Transverse colon (tissue), 4 donors: ENCODE data around the gene KCNK7. TPM values are rescaled to one million over a fixed set of nuclear protein-coding genes. Genes with fewer than 3 reads are reported as not detected.
"Not testable (repeated sequence)": the region's sequence is repeated elsewhere in the genome, so short reads cannot be mapped to it uniquely, and the experiment has no call there.

Experiments
- DNase-seq: peaks from one replicate; pipeline ENCODE4 v3.0.0-alpha.2; 2019
- H3K27ac ChIP-seq, 4 donors: fragments of 200-600 bp; sonication (generic); 2 replicates each; pipeline ENCODE4 v1.5.1; 2016 to 2018; ENCODE audit warnings: inconsistent platforms in 4 of 4
- H3K27me3 ChIP-seq: fragments of 200-600 bp; sonication (generic); 2 replicates; pipeline ENCODE4 v1.5.1; 2017; ENCODE audit warnings: inconsistent platforms
- H3K36me3 ChIP-seq, 4 donors: fragments of 200-600 bp; sonication (generic); 2 replicates each; pipeline ENCODE4 v1.5.1; 2017 to 2019; ENCODE audit warnings: inconsistent platforms in 4 of 4
- H3K4me1 ChIP-seq, 4 donors: fragments of 200-600 bp; sonication (generic); 2 replicates each; pipeline ENCODE4 v1.5.1; 2017 to 2020; ENCODE audit warnings: inconsistent platforms in 4 of 4
- H3K4me3 ChIP-seq, 4 donors: fragments of 200-600 bp; sonication (generic); 1 replicate in 1 of 4; 2 replicates in 3 of 4; pipeline versions ENCODE4 v1.5.1 to v1.6.1; 2017 to 2019; ENCODE audit warnings: inconsistent platforms in 4 of 4
- H3K9me3 ChIP-seq, 2 donors: fragments of 200-600 bp; sonication (generic); 2 replicates each; pipeline ENCODE4 v1.5.1; 2017 to 2019; ENCODE audit warnings: inconsistent platforms in 2 of 2
- EP300 ChIP-seq: sonication (generic); formaldehyde crosslinking; IDR thresholded peaks from one replicate; pipeline ENCODE4 v1.6.1; 2017; ENCODE audit warnings: antibody characterized with exemption, low read depth
- POLR2A ChIP-seq: fragments of 450-650 bp; IDR thresholded peaks from one replicate; pipeline ENCODE4 v1.6.1; 2016; ENCODE audit warnings: antibody characterized with exemption, mild to moderate bottlenecking, moderate library complexity
- POLR2AphosphoS5 ChIP-seq, 3 donors: sonication (generic); formaldehyde crosslinking; IDR thresholded peaks; one replicate each; pipeline ENCODE4 v1.6.1; 2016; ENCODE audit warnings: antibody characterized with exemption in 3 of 3
- WGBS, 2 donors: methylation state at CpG; one replicate each; pipeline ENCODE4 v1.1.5; 2018; ENCODE audit warnings: low coverage in 1 of 2; 5-methylcytosine and 5-hydroxymethylcytosine counted together
- in situ Hi-C, 4 donors: fragments of 200-750 bp; cut with MboI; loops; one replicate each; pipeline versions ENCODE4 v1.15.0 to v1.15.1; 2017; ENCODE audit warnings: low sequenced_read_pairs in 3 of 4, low pct_ligation_motif_present in 1 of 4, low pct_unique_long_range_greater_than_20kb in 1 of 4
- intact Hi-C: fragments of 100-400 bp; cut with DNase I; formaldehyde crosslinking; loops from one replicate; pipeline ENCODE4 v1.15.1; 2023; ENCODE audit warnings: low total_unique reads
- total RNA-seq, 4 donors: library from RNA; depleted of rRNA; stranded (reverse); fragments of >200 nt; gene quantifications; one replicate each; pipeline ENCODE4 v1.1.0, GENCODE V29; 2016
- TF ChIP-seq, protein P1 (sequence below), 5 experiments: fragments of 200-600 bp in 3 of 5; fragments of 450-650 bp in 2 of 5; sonication (generic) in 3 of 5; IDR thresholded peaks; 1 replicate in 2 of 5; 2 replicates in 3 of 5; pipeline ENCODE4 v1.5.1; 2016 to 2017; ENCODE audit warnings: antibody characterized with exemption in 5 of 5, inconsistent platforms in 3 of 5, mild to moderate bottlenecking in 2 of 5, moderate library complexity in 1 of 5

The KCNK7 gene
- total RNA-seq, 4 donors from 2014 or later = 0.27 to 1.6 TPM; not detected in 2

GRCh38 chr11:65569973-65570918, 25.4 kb downstream of the KCNK7 start, which contains the start of gene ZNRD2:
Gene ZNRD2, plus strand, starts transcription at chr11:65570477. Its CDS starts 15 bp downstream, at chr11:65570492.
- Histone ChIP-seq H3K27me3 (no peaks in the 10 kb centered on the region), H3K9me3 (no peaks in the 10 kb centered on the region), H3K4me3 (peak within 1 kb of the TSS; percentile 49 to 72 (median 58)), H3K27ac (peak within 1 kb of the TSS; percentile 96 to 98 (median 96)), H3K36me3 (no peaks in the 10 kb centered on the region), H3K4me1 (peaks cover 33 to 63% (median 49%) of the 10 kb centered on the region in 4 donors)
- in situ Hi-C loops (no loop called here), intact Hi-C loops (no loop called here)
- DNase-seq = peak; percentile 98
- TF ChIP-seq POLR2AphosphoS5 (IDR thresholded peaks at IDR 0.05) = peak; percentile 93 to 95 (median 94)
- TF ChIP-seq EP300 = peak; percentile 78
- peak; percentile 85 for TF ChIP-seq POLR2A
- TF ChIP-seq, protein P1, sequence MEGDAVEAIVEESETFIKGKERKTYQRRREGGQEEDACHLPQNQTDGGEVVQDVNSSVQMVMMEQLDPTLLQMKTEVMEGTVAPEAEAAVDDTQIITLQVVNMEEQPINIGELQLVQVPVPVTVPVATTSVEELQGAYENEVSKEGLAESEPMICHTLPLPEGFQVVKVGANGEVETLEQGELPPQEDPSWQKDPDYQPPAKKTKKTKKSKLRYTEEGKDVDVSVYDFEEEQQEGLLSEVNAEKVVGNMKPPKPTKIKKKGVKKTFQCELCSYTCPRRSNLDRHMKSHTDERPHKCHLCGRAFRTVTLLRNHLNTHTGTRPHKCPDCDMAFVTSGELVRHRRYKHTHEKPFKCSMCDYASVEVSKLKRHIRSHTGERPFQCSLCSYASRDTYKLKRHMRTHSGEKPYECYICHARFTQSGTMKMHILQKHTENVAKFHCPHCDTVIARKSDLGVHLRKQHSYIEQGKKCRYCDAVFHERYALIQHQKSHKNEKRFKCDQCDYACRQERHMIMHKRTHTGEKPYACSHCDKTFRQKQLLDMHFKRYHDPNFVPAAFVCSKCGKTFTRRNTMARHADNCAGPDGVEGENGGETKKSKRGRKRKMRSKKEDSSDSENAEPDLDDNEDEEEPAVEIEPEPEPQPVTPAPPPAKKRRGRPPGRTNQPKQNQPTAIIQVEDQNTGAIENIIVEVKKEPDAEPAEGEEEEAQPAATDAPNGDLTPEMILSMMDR (IDR thresholded peaks at IDR 0.05) = peak in 4 of 5 experiments; percentile 25 to 63 (median 38)
- WGBS, 2 donors = 0% methylated on average over 57 of the region's 89 CpGs; no CpG with 5 or more reads in 1 of the 2 donors

DNA sequence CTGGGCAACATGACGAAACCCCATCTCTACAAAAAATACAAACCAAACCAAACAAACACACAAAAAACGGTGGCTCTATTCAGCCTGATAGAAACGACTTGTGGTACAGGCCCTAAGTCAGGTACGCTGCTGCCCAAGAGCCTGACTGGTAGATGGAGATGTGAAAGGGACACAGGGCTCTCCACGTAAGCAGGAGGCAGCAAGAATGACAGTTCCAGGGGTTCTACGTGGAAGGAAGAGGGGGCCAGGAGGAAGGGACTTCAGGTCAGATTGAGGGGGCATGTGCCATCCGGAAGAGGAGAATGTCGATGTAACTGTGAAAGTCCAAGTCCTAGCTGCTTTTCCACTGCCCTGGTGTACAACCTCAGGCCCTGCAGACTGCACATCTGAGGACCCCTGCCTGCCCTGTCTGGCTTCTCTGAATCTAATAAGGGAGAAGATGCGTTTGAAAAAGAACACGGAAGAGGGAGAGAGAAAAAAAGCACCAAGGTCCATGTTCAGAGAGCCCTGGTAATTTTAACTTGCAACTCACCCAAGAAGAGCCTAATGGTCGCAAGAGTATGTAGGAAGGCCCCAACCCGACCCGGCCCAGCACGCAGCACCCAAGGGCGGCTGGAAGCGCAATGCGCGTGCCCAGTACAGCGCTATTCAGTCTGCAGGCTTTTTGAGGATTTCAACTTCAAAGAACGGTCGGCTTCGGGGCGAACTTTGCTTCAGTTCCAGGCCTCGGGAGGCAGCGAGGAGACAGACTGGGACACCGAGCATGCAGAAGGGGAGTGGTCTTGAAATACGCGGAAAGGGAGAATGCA, 26.2 kb downstream of the KCNK7 start:
- Histone ChIP-seq H3K4me3 (peak overlapping the region; percentile 37 to 72 (median 58)), H3K4me1 (peaks cover 29 to 55% (median 41%) of the 10 kb centered on the region in 4 donors), H3K9me3 (no peaks in the 10 kb centered on the region), H3K27me3 (no peaks in the 10 kb centered on the region), H3K36me3 (no peaks in the 10 kb centered on the region), H3K27ac (peak overlapping the region; percentile 96 to 98 (median 96))
- in situ Hi-C loops (no loop called here), intact Hi-C loops (no loop called here)
- no peak for TF ChIP-seq EP300
- TF ChIP-seq POLR2A = no peak
- TF ChIP-seq POLR2AphosphoS5 (IDR thresholded peaks at IDR 0.05) = no peak
- TF ChIP-seq, protein P1 (IDR thresholded peaks at IDR 0.05) = no peak
- WGBS, 2 donors = 3 to 20% methylated on average over 8 to 28 of the region's 28 CpGs
- DNase-seq = no peak

DNA sequence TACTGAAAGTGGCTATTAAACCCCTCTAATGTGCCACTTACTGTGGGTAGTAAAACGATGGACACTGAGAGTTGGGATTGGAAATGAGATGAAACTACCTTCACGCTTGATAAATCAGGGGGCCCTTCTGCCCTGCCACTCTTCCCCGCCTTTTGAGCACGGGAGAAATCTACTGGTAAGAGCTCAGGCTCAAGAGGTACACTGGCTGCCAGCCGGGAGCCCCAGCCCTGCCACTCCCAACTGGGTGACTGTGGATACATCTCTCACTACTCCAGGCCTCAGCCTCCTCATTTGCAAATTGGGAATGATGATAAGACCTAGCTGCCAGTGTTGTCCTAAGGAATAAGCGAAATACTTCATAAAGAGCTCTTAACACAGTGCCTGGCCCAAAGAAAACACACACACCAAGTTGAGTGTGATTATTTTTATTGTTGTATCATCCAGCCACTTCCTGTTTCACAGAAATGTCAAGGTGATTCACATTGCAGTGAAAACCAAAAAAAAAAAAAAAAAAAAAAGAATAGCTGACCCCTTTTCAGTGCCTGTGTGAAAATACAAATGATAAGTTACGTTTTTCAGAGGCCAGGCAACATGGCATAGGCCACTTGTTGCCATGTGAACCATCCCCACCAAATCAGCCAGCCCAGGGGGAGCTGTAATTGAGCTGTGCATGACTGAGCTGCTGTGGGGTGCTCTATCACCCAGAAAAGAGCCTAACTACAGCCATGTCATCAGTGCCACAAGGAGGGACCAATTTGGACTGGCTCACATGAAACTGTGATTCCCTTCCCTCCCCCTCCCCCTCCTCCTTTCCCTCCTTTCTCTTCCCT, 29.8 kb downstream of the KCNK7 start:
- Histone ChIP-seq H3K9me3 (no peaks in the 10 kb centered on the region), H3K27ac (peak overlapping the region; percentile 19 to 60 (median 44)), H3K4me1 (peaks cover 14 to 34% (median 17%) of the 10 kb centered on the region in 4 donors), H3K4me3 (no peak overlapping the region), H3K27me3 (no peaks in the 10 kb centered on the region), H3K36me3 (no peaks in the 10 kb centered on the region)
- no peak for DNase-seq
- 44 to 73% methylated on average over 1 to 7 of the region's 7 CpGs for WGBS, 2 donors
- no peak for TF ChIP-seq POLR2A
- no peak for TF ChIP-seq EP300
- no peak for TF ChIP-seq POLR2AphosphoS5 (IDR thresholded peaks at IDR 0.05)
- TF ChIP-seq, protein P1 (IDR thresholded peaks at IDR 0.05) = no peak
- intact Hi-C loops (no loop called here), in situ Hi-C loops (no loop called here)

DNA sequence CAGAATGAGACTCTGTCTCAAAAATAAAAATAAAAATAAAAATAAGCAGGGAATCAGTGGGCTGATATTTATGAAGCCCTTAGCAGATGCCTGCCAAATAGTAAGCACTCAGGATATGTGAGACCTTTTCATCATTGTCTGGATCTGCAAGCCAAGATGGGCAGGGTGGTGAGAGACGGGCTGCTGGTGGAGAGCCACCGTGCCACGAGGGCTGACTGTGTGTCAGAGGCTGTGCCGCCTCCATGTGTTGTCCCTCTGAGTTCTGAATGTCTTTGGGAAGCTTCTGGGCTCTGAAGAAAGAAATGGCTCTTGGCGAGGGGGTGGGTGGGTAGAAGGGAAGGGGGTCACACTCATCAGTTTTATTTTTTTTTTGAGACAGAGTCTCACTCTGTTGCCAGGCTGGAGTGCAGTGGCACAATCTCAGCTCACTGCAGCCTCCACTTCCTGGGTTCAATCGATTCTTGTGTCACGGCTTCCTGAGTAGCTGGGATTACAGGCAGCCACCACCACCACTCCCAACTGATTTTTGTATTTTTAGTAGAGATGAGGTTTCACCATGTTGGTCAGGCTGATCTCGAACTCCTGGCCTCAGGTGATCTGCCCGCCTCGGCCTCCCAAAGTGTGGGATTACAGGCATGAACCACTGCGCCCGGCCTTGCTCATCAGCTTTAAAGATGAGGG, 30.6 kb downstream of the KCNK7 start:
- H3K36me3 ChIP-seq, in situ Hi-C loops, intact Hi-C loops, DNase-seq, H3K27me3 ChIP-seq, H3K4me3 ChIP-seq, H3K9me3 ChIP-seq: not testable (repeated sequence)
- Histone ChIP-seq H3K4me1 (peaks cover 21 to 40% (median 24%) of the 10 kb centered on the region in 4 donors), H3K27ac (peak overlapping the region; percentile 19 to 60 (median 44))
- 87 to 89% methylated on average over 4 to 12 of the region's 12 CpGs for WGBS, 2 donors
